Left lung (tissue), 10 donors: Measurements from ENCODE around the gene FNTB. TPM values are rescaled to one million over a fixed set of nuclear protein-coding genes. Genes with fewer than 3 reads are reported as not detected.

ENCODE experiments used
- ATAC-seq: fragments of 200-7000 bp; cut with Tn5 transposase; one replicate; pipeline ENCODE4 v1.9.1; 2020; ENCODE audit warnings: moderate library complexity
- DNase-seq, 4 donors: peaks; one replicate each; pipeline ENCODE4 v3.0.0-alpha.2; 2013 to 2020
- H3K27ac ChIP-seq, 2 donors: fragments of 200-600 bp; sonication (generic) in 1 of 2; one replicate each; pipeline versions ENCODE4 v1.5.0 to v1.8.0; 2020 to 2021
- H3K27me3 ChIP-seq, 2 donors: fragments of 200-600 bp; sonication (generic) in 1 of 2; one replicate each; pipeline versions ENCODE4 v1.5.0 to v1.8.0; 2020 to 2021
- H3K36me3 ChIP-seq, 2 donors: fragments of 200-600 bp; sonication (generic) in 1 of 2; one replicate each; pipeline versions ENCODE4 v1.5.0 to v1.8.0; 2020 to 2021
- H3K4me1 ChIP-seq, 2 donors: fragments of 200-600 bp; one replicate each; pipeline ENCODE4 v1.8.0; 2021
- H3K4me3 ChIP-seq, 2 donors: fragments of 200-600 bp; sonication (generic) in 1 of 2; one replicate each; pipeline versions ENCODE4 v1.5.0 to v1.8.0; 2020 to 2021; ENCODE audit warnings: mild to moderate bottlenecking in 1 of 2
- H3K9me3 ChIP-seq, 2 donors: fragments of 200-600 bp; sonication (generic) in 1 of 2; one replicate each; pipeline versions ENCODE4 v1.5.0 to v1.8.0; 2020 to 2021
- intact Hi-C, 2 donors: fragments of 100-400 bp; cut with DNase I; formaldehyde crosslinking; loops; one replicate each; pipeline versions ENCODE4 v1.11.2 to v1.14.2; 2022
- polyA plus RNA-seq, 6 donors: library from polyadenylated mRNA; unstranded; fragments of 120-200 nt; gene quantifications; one replicate each; pipeline ENCODE4 v1.2.1, GENCODE V29; 2013; ENCODE audit not compliant: insufficient read length in 6 of 6
- total RNA-seq, 2 donors: library from RNA; stranded (reverse); fragmentation: NEBNext Ultra II Directional; extraction: Animal tissue kit (Norgen Biotek cat#: 25700); gene quantifications; one replicate each; pipeline ENCODE4 v1.2.1, GENCODE V29; 2021
- TF ChIP-seq, protein P1 (sequence below), 2 donors: fragments of 200-600 bp; sonication (generic) in 1 of 2; IDR thresholded peaks; one replicate each; pipeline versions ENCODE4 v1.5.0 to v1.8.0; 2021; ENCODE audit warnings: antibody characterized with exemption in 2 of 2
- donor health status: DM: no; HTN: yes; CAD: no.
- donor health status: DM: no; HTN: no; CAD: no.

FNTB gene
- total and polyA plus RNA-seq, 8 donors = 16.6 to 32.7 (median 29.4) TPM

DNA sequence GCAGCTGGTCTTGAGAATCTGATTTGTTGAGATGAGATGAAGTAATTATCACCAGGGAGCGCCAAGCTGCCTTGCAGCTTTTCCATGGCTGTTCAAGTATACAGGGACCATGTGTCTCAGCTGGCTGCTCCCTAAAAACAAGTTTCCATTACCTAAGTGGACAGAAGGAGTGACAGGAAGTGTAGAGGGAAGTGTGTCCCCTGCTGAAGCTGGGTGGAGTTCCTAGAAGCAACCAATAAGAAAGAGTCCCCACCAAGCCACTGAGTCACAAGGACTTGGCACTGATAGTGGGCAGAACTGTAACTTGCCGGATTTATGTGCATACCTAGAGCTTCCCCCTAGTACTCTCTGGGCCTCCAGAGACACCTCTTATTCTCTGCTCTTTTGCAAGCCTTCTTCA lies 42.7 kb upstream of the FNTB start:
- no peaks in the 10 kb centered on the region for H3K9me3 ChIP-seq
- intact Hi-C loops = no loop called here
- H3K4me3 ChIP-seq = no peak overlapping the region
- H3K27me3 ChIP-seq = no peaks in the 10 kb centered on the region
- DNase-seq (no peak), ATAC-seq (no peak)
- TF ChIP-seq, protein P1, sequence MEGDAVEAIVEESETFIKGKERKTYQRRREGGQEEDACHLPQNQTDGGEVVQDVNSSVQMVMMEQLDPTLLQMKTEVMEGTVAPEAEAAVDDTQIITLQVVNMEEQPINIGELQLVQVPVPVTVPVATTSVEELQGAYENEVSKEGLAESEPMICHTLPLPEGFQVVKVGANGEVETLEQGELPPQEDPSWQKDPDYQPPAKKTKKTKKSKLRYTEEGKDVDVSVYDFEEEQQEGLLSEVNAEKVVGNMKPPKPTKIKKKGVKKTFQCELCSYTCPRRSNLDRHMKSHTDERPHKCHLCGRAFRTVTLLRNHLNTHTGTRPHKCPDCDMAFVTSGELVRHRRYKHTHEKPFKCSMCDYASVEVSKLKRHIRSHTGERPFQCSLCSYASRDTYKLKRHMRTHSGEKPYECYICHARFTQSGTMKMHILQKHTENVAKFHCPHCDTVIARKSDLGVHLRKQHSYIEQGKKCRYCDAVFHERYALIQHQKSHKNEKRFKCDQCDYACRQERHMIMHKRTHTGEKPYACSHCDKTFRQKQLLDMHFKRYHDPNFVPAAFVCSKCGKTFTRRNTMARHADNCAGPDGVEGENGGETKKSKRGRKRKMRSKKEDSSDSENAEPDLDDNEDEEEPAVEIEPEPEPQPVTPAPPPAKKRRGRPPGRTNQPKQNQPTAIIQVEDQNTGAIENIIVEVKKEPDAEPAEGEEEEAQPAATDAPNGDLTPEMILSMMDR (IDR thresholded peaks at IDR 0.05) = no peak
- no peak overlapping the region for H3K27ac ChIP-seq
- H3K4me1 ChIP-seq = peaks cover 0 to 24% of the 10 kb centered on the region in 2 donors
- peaks cover 0 to 54% of the 10 kb centered on the region in 2 donors for H3K36me3 ChIP-seq

DNA sequence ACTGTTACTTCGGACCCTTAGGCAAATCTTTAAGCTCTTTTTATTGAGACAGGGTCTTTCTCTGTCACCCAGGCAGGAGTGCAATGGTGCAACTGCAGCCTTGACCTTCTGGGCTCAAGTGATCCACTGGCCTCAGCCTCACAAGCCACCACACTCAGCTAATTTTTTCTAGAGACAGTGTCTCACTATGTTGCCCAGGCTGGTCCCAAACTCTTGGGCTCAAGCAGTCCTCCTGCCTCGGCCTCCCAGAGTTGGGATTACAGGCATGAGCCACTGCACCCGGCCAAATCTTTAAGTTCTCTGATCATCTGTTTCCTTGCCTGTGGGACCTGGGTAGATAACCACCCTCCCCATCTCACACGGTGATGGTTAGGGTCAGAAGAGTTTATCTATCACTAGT lies 41.8 kb upstream of the FNTB start:
- Histone ChIP-seq H3K27me3 (no peaks in the 10 kb centered on the region), H3K4me3 (no peak overlapping the region), H3K27ac (no peak overlapping the region), H3K36me3 (peaks cover 0 to 56% of the 10 kb centered on the region in 2 donors), H3K4me1 (peaks cover 0 to 24% of the 10 kb centered on the region in 2 donors), H3K9me3 (no peaks in the 10 kb centered on the region)
- DNase-seq (no peak), ATAC-seq (no peak)
- intact Hi-C loops = no loop called here
- TF ChIP-seq, protein P1 (IDR thresholded peaks at IDR 0.05) = no peak

DNA sequence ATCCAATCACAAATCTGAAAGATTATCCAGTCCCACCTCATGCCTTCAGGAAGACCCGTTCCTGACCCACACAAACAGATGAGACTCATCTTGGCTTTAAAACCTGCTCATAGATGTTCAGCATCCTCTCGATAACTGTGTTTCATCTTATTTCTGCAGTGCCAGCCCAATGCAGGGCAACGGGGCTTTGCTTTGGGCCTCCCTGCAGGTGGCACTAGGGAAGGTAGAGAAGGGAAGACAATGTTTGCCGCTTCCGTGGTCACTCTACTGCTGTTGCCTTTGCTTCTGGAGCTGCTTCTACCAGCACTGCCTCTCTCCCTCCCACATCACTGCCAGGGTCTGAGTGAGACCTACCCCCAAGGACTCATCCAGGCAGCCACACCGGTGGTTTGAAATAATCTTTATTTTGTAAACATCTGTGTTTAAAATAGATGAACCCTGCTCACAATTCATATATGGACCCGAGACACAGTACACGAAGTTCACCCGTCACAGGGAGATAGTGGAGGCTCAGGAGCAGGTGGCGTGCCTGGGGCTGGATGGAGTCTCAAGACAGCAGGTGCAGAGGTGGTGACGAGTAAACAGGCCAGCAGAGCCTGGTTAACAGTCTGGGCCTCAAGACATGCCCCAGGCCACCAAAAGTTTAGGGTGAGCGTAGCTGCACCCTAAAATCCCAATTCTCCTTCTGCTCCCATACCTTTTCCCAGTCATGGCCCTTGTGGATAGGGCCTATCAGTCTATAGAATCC lies 41.1 kb upstream of the FNTB start:
- no peak for DNase-seq
- TF ChIP-seq, protein P1 (IDR thresholded peaks at IDR 0.05) = no peak
- peaks cover 0 to 24% of the 10 kb centered on the region in 2 donors for H3K4me1 ChIP-seq
- H3K36me3 ChIP-seq = peaks cover 0 to 64% of the 10 kb centered on the region in 2 donors
- no peak overlapping the region for H3K4me3 ChIP-seq
- no peaks in the 10 kb centered on the region for H3K27me3 ChIP-seq
- ATAC-seq = no peak
- intact Hi-C loops = no loop called here
- H3K9me3 ChIP-seq = no peaks in the 10 kb centered on the region
- no peak overlapping the region for H3K27ac ChIP-seq

DNA sequence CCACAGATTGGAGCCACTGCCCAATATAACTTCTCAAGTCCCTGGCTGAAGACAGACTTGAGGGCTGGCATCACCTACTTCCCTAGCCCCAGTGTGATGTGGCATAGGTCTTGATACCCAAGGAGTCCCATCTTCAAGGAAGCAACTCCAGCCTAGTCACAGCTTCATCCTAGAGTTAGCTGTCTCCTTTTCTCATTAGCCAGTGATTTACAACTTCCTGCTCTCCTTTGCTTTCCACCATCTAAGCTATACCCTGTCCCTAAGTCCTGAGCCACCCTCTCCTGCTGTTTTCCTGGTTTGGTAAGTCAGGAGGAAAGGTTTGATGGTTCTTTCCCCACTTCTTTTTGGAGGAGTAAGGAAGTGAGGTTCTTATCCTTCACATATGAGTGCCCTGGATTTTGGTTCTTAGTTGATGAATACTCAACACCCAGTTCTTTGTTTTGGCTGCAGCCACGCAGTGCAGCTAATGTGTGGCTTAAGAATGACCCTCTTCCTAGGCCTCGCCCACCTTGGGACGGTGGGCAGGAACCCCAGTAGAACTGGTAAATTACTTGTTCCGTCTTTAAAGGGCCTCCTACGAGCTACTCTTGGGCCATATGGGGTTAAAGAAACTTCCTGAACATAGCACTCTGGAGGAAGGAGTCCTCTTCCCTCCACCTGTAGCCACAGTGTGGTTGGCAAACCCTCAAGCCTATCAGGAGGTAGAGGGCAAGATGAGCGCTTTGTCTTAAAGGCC lies 40.2 kb upstream of the FNTB start:
- intact Hi-C loops = no loop called here
- Histone ChIP-seq H3K9me3 (no peaks in the 10 kb centered on the region), H3K27me3 (no peaks in the 10 kb centered on the region), H3K36me3 (peaks cover 0 to 64% of the 10 kb centered on the region in 2 donors), H3K4me1 (peaks cover 0 to 24% of the 10 kb centered on the region in 2 donors), H3K4me3 (no peak overlapping the region), H3K27ac (peak overlapping the region in 1 of 2 donors; percentile 18)
- DNase-seq (no peak), ATAC-seq (no peak)
- TF ChIP-seq, protein P1 (IDR thresholded peaks at IDR 0.05) = no peak
